ENCODE data around the gene OLA1.

OLA1 gene

GRCh38 chr2:174236429-174236828 lies 11.9 kb downstream of the OLA1 start:
- TF ChIP-seq, protein P1, sequence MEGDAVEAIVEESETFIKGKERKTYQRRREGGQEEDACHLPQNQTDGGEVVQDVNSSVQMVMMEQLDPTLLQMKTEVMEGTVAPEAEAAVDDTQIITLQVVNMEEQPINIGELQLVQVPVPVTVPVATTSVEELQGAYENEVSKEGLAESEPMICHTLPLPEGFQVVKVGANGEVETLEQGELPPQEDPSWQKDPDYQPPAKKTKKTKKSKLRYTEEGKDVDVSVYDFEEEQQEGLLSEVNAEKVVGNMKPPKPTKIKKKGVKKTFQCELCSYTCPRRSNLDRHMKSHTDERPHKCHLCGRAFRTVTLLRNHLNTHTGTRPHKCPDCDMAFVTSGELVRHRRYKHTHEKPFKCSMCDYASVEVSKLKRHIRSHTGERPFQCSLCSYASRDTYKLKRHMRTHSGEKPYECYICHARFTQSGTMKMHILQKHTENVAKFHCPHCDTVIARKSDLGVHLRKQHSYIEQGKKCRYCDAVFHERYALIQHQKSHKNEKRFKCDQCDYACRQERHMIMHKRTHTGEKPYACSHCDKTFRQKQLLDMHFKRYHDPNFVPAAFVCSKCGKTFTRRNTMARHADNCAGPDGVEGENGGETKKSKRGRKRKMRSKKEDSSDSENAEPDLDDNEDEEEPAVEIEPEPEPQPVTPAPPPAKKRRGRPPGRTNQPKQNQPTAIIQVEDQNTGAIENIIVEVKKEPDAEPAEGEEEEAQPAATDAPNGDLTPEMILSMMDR (IDR thresholded peaks at IDR 0.05; ENCODE audit: low read depth, low read length): no peak
- no peaks in the 10 kb centered on the region for H3K27me3 ChIP-seq (ENCODE audit: insufficient read depth, low read depth, severe bottlenecking)
- peaks cover 27% of the 10 kb centered on the region for H3K36me3 ChIP-seq

DNA sequence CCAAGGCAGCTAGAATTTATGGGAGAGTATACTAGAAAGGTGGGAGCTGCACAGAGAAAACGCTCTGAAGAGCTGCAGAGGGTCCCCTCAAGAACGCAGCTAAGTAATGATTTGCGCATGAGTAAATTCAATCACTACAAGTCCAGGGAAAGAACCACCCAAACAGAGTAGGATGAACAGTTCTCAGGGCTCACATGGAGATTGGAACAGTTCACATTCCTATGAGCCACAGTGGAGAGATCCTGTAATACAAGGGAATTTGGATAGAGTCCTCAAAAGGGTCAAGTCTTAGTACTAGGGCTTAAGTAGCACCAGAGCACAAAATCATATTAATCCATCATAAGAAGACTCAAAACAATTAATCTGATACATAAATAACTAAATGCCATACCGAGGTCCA lies 12.7 kb downstream of the OLA1 start:
- no peaks in the 10 kb centered on the region for H3K9me3 ChIP-seq (ENCODE audit: severe bottlenecking)
- H3K27ac ChIP-seq: no peak overlapping the region
- peaks cover 22% of the 10 kb centered on the region for H3K36me3 ChIP-seq
- DNase-seq: no peak
- no peaks in the 10 kb centered on the region for H3K27me3 ChIP-seq (ENCODE audit: insufficient read depth, low read depth, severe bottlenecking)
- no peak overlapping the region for H3K4me3 ChIP-seq (ENCODE audit: low read depth, low read length)
- TF ChIP-seq, protein P1 (IDR thresholded peaks at IDR 0.05; ENCODE audit: low read depth, low read length): no peak

More at GRCh38 chr2:174236429-174236828, 11.9 kb downstream of the OLA1 start:
- Histone ChIP-seq H3K9me3 (ENCODE audit: severe bottlenecking) (no peaks in the 10 kb centered on the region), H3K27ac (no peak overlapping the region), H3K4me3 (ENCODE audit: low read depth, low read length) (no peak overlapping the region)
- no peak for DNase-seq

DNA sequence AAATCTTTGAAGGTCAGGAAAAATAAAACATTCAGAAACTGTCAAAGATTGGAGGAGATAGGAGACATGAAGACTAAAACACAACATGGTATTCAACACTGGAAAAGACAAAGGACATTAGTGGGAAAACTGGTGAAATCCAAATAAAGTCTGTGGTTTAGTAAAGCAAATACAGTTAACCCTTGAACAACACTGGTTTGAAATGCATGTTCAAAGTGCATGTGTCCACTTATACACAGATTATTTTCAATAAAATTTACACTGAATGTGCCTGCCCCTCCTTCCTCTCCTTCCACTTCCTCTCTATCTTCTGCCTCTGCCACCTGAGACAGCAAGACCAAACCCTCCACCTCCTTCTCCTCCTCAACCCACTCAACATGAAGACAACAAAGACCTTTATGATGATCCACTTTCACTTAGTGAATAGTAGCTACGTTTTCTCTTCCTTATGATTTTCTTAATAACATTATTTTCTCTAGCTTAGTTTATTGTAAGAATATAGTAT lies 14.5 kb downstream of the OLA1 start:
- peaks cover 22% of the 10 kb centered on the region for H3K36me3 ChIP-seq
- no peaks in the 10 kb centered on the region for H3K27me3 ChIP-seq (ENCODE audit: insufficient read depth, low read depth, severe bottlenecking)
- no peaks in the 10 kb centered on the region for H3K9me3 ChIP-seq (ENCODE audit: severe bottlenecking)
- TF ChIP-seq, protein P1 (IDR thresholded peaks at IDR 0.05; ENCODE audit: low read depth, low read length): no peak
- no peak overlapping the region for H3K27ac ChIP-seq
- no peak for DNase-seq
- H3K4me3 ChIP-seq (ENCODE audit: low read depth, low read length): no peak overlapping the region

GRCh38 chr2:174227748-174228147 lies 20.6 kb downstream of the OLA1 start:
- H3K36me3 ChIP-seq: peaks cover 50% of the 10 kb centered on the region
- no peak overlapping the region for H3K27ac ChIP-seq
- no peak for DNase-seq
- H3K9me3 ChIP-seq (ENCODE audit: severe bottlenecking): no peaks in the 10 kb centered on the region
- H3K4me3 ChIP-seq (ENCODE audit: low read depth, low read length): no peak overlapping the region
- TF ChIP-seq, protein P1 (IDR thresholded peaks at IDR 0.05; ENCODE audit: low read depth, low read length): no peak
- H3K27me3 ChIP-seq (ENCODE audit: insufficient read depth, low read depth, severe bottlenecking): no peaks in the 10 kb centered on the region

GRCh38 chr2:174224665-174225288 lies 23.6 kb downstream of the OLA1 start:
- Histone ChIP-seq H3K36me3 (peaks cover 69% of the 10 kb centered on the region), H3K27me3 (ENCODE audit: insufficient read depth, low read depth, severe bottlenecking) (no peaks in the 10 kb centered on the region), H3K4me3 (ENCODE audit: low read depth, low read length) (no peak overlapping the region), H3K9me3 (ENCODE audit: severe bottlenecking) (no peaks in the 10 kb centered on the region), H3K27ac (no peak overlapping the region)
- TF ChIP-seq, protein P1 (IDR thresholded peaks at IDR 0.05; ENCODE audit: low read depth, low read length): no peak
- no peak for DNase-seq

- Histone ChIP-seq H3K36me3 (peaks cover 65% of the 10 kb centered on the region), H3K27ac (no peak overlapping the region), H3K27me3 (ENCODE audit: insufficient read depth, low read depth, severe bottlenecking) (no peaks in the 10 kb centered on the region), H3K9me3 (ENCODE audit: severe bottlenecking) (no peaks in the 10 kb centered on the region), H3K4me3 (ENCODE audit: low read depth, low read length) (no peak overlapping the region)
- TF ChIP-seq, protein P1 (IDR thresholded peaks at IDR 0.05; ENCODE audit: low read depth, low read length): no peak
- DNase-seq: no peak
These were observed 24.2 kb downstream of the OLA1 start for GRCh38 chr2:174224125-174224524.

All from WERI-Rb-1 (cell line).